CD8-positive, alpha-beta memory T cell (primary cell): Measurements from ENCODE around the gene CCDC88C. TPM values are rescaled to one million over a fixed set of nuclear protein-coding genes. Genes with fewer than 3 reads are reported as not detected.
A peak's percentile ranks its signal among the peaks of the same experiment; 100 is the strongest.

ENCODE experiments used
- CTCF ChIA-PET: fragments of 350-600 bp; sonication (Branson Sonifier 250); formaldehyde crosslinking; loops from one replicate; lab custom pipeline; 2021; ENCODE audit warnings: antibody characterized with exemption; lab: Charles Lee
- POLR2A ChIA-PET: fragments of 350-600 bp; sonication (Branson Sonifier 250); formaldehyde crosslinking; loops from one replicate; lab custom pipeline; 2021; ENCODE audit warnings: antibody characterized with exemption; lab: Charles Lee
- DNase-seq, 5 donors: peaks; one replicate each; pipeline versions ENCODE4 v3.0.0 to v3.0.0-alpha.2; 2020 to 2022; ENCODE audit warnings: mixed read lengths in 1 of 5
- H3K27ac ChIP-seq: one replicate; pipeline ENCODE4 v1.7.0; 2013; ENCODE audit warnings: low read depth, mild to moderate bottlenecking, low read length, moderate library complexity
- H3K27me3 ChIP-seq: 2 replicates; pipeline ENCODE4 v1.7.0; 2013; ENCODE audit warnings: low read length, mild to moderate bottlenecking; ENCODE audit not compliant: insufficient read depth, poor library complexity, severe bottlenecking
- H3K36me3 ChIP-seq: 2 replicates; pipeline ENCODE4 v1.7.0; 2013; ENCODE audit warnings: mild to moderate bottlenecking, low read length, moderate library complexity; ENCODE audit not compliant: insufficient read depth
- H3K4me1 ChIP-seq: 2 replicates; pipeline ENCODE4 v1.7.0; 2013; ENCODE audit warnings: mild to moderate bottlenecking, low read length, moderate library complexity; ENCODE audit not compliant: insufficient read depth
- H3K4me3 ChIP-seq: 2 replicates; pipeline ENCODE4 v1.7.0; 2013; ENCODE audit warnings: mild to moderate bottlenecking, low read length
- H3K9me3 ChIP-seq: 2 replicates; pipeline ENCODE4 v1.7.0; 2013; ENCODE audit warnings: mild to moderate bottlenecking, low read length
- H3K27ac Mint-ChIP-seq, 8 donors: one replicate each; pipeline ENCODE4 v1.8.0; 2020 to 2021; ENCODE audit warnings: mixed read lengths in 8 of 8, mild to moderate bottlenecking in 6 of 8, inconsistent platforms in 3 of 8, moderate library complexity in 3 of 8
- H3K27me3 Mint-ChIP-seq, 2 donors: one replicate each; pipeline ENCODE4 v1.8.0; 2020 to 2021; ENCODE audit warnings: mixed read lengths in 2 of 2, mild to moderate bottlenecking in 1 of 2, moderate library complexity in 1 of 2
- H3K36me3 Mint-ChIP-seq, 3 donors: one replicate each; pipeline ENCODE4 v1.8.0; 2020 to 2021; ENCODE audit warnings: mixed read lengths in 3 of 3, inconsistent platforms in 1 of 3, mild to moderate bottlenecking in 1 of 3
- H3K4me1 Mint-ChIP-seq, 3 donors: one replicate each; pipeline ENCODE4 v1.8.0; 2020 to 2021; ENCODE audit warnings: mixed read lengths in 3 of 3, inconsistent platforms in 1 of 3, mild to moderate bottlenecking in 1 of 3
- H3K4me3 Mint-ChIP-seq, 7 donors: one replicate each; pipeline ENCODE4 v1.8.0; 2020 to 2021; ENCODE audit warnings: mixed read lengths in 7 of 7, mild to moderate bottlenecking in 6 of 7, moderate library complexity in 4 of 7, inconsistent platforms in 2 of 7
- H3K9me3 Mint-ChIP-seq, 5 donors: one replicate each; pipeline ENCODE4 v1.8.0; 2020 to 2022; ENCODE audit warnings: mixed read lengths in 5 of 5, mild to moderate bottlenecking in 3 of 5, moderate library complexity in 2 of 5, inconsistent platforms in 1 of 5
- polyA plus RNA-seq: library from polyadenylated mRNA; unstranded; fragments of 300-500 nt; fragmentation: Illumina TruSeq; gene quantifications from one replicate; pipeline ENCODE4 v1.2.3, GENCODE V29; 2021
- total RNA-seq, 2 experiments: library from RNA; stranded (reverse); gene quantifications; one replicate each; pipeline ENCODE4 v1.2.3, GENCODE V29; 2021

Gene CCDC88C
- total and polyA plus RNA-seq, 3 experiments from 2014 or later = 42.3 to 74.1 (median 71.7) TPM

DNA sequence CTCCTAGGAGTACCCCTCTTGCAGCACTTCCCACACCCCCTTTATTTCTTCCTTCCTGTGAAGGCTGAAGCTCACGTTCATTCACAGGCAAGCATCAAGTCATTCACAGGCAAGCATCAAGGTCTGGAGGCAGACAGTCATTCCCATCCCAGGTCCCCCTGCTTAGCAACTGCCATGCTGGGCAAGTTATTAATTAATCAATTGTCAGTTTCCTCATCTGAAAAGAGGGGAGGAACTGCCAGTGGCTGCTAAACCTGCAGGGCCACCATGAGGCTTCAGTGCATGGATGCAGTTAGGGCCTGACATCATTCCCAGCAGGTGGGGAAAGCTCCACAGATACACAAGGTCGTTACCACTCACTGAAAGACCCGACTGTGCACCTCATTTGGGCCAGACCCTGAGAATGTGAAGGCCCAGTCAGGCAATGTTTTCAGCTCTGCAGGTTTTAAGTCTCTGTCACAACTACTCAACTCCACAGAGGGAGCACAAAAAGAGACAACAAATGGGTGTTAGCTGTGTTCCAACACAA lies 88.1 kb downstream of the CCDC88C start:
- Mint-ChIP-seq H3K4me3 (peak overlapping the region in 2 of 7 donors; percentile 20 to 80), H3K36me3 (peaks cover 0 to 97% (median 5%) of the 10 kb centered on the region in 3 donors), H3K4me1 (peaks cover 78 to 97% (median 96%) of the 10 kb centered on the region in 3 donors), H3K27ac (peak overlapping the region; percentile 72 to 98 (median 93)), H3K9me3 (no peaks in the 10 kb centered on the region), H3K27me3 (peaks cover 0 to 8% of the 10 kb centered on the region in 2 donors)
- no peak for DNase-seq
- POLR2A ChIA-PET = interaction anchor here (1.2 kb wide), 1 partner anchor 9 kb away, joined by 3 read pairs; no protein-coding TSS in a partner anchor
- Histone ChIP-seq H3K9me3 (no peaks in the 10 kb centered on the region), H3K27me3 (no peaks in the 10 kb centered on the region), H3K27ac (no peak overlapping the region), H3K4me3 (no peak overlapping the region), H3K4me1 (peaks cover 93% of the 10 kb centered on the region), H3K36me3 (peaks cover 38% of the 10 kb centered on the region)
- CTCF ChIA-PET = interaction anchor here (0.9 to 3.0 kb wide), 7 partner anchors 16 to 92 kb away, joined by 3 to 11 read pairs (median 4); partner anchors contain the start of gene CCDC88C

DNA sequence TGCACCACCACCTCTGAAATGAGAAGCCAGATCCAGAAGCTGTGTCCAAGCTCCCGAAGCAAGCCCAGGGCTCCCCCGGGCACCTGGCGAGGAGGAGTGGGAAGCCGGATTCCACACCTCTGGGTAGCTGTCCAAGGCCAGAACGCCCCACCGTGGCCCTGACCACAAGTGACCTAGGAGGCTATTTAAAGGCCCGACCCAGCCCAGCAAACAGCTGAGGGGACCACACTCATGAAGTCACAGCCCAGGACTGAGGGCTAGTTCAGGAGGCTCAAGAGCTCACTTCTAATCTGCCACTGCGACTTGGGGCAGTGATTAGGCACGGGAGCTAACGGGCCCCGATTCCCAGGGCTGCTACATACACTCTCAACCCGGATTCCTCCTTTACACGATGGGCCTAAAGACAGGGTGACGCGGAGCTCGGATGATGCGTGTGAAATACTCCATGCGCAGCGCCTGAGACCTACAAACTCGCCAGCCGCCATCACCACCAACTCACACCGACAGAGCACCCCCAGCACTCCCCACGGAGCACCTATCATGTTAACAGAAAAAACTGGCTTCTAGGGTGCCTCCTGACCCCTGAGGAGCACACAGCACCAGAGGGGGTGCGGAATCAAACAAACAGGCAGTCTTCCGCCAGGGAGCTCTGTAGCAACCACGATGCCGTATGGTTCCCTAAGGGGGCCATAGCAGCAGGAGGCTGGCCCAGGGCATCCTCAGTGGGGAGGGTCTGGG lies 89.1 kb downstream of the CCDC88C start:
- POLR2A ChIA-PET = no interaction called here
- H3K36me3 ChIP-seq = peaks cover 36% of the 10 kb centered on the region
- H3K27ac ChIP-seq = no peak overlapping the region
- H3K9me3 Mint-ChIP-seq = no peaks in the 10 kb centered on the region
- no peak overlapping the region for H3K4me3 ChIP-seq
- no peak overlapping the region for H3K4me3 Mint-ChIP-seq
- no peak for DNase-seq
- CTCF ChIA-PET = interaction anchor here (1.1 to 1.9 kb wide), 5 partner anchors 15 to 93 kb away, joined by 3 to 8 read pairs (median 6); partner anchors contain the start of gene CCDC88C
- H3K27ac Mint-ChIP-seq = peak overlapping the region; percentile 78 to 98 (median 92)
- peaks cover 86 to 99% (median 99%) of the 10 kb centered on the region in 3 donors for H3K4me1 Mint-ChIP-seq
- no peaks in the 10 kb centered on the region for H3K27me3 ChIP-seq
- H3K27me3 Mint-ChIP-seq = peaks cover 0 to 8% of the 10 kb centered on the region in 2 donors
- H3K36me3 Mint-ChIP-seq = peaks cover 0 to 98% (median 5%) of the 10 kb centered on the region in 3 donors
- H3K4me1 ChIP-seq = peaks cover 97% of the 10 kb centered on the region
- no peaks in the 10 kb centered on the region for H3K9me3 ChIP-seq

DNA sequence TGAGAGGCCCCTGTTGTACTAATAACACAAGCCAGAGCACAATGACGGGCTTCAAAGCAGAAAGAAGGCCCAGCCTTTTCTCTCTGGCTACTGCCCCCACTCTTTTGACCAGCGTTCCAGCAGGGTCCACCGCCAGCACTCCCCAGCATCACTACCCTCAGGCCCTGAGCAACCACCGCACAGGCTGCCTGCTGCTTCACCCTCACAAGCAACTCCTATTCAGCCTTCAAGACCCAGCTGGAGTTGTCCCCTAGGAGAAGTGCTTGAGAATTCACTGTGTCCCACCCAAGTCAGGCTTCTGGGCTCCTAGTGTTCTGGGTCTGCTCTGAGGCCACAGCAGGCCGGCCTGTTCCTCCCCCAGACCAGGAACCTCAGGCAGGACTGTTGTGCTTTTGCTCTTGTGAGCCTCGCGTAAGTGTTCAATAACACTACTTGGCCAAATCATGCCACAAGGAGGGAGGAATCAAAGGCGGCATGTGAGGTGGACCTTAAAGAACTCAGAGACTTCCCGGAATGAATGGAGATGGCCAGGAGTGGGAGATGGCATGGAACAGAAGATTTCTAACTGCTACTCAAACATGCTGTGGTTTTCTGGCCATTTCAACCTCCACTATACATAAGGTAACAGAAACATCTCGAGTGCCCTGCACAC lies 89.8 kb downstream of the CCDC88C start:
- peaks cover 36% of the 10 kb centered on the region for H3K36me3 ChIP-seq
- ChIA-PET POLR2A (interaction anchor here (1.3 kb wide), 1 partner anchor 14 kb away, joined by 5 read pairs; no protein-coding TSS in a partner anchor), CTCF (interaction anchor here (1.6 to 5.3 kb wide), 4 partner anchors 22 to 90 kb away, joined by 5 to 52 read pairs (median 8); partner anchors contain the start of gene CCDC88C)
- no peaks in the 10 kb centered on the region for H3K27me3 ChIP-seq
- Mint-ChIP-seq H3K9me3 (no peaks in the 10 kb centered on the region), H3K27ac (peak overlapping the region; percentile 73 to 98 (median 87)), H3K36me3 (peaks cover 0 to 97% (median 7%) of the 10 kb centered on the region in 3 donors), H3K4me1 (peaks cover 87 to 98% (median 98%) of the 10 kb centered on the region in 3 donors), H3K4me3 (no peak overlapping the region), H3K27me3 (peaks cover 0 to 8% of the 10 kb centered on the region in 2 donors)
- peaks cover 97% of the 10 kb centered on the region for H3K4me1 ChIP-seq
- no peak overlapping the region for H3K27ac ChIP-seq
- H3K4me3 ChIP-seq = no peak overlapping the region
- no peak for DNase-seq
- no peaks in the 10 kb centered on the region for H3K9me3 ChIP-seq

DNA sequence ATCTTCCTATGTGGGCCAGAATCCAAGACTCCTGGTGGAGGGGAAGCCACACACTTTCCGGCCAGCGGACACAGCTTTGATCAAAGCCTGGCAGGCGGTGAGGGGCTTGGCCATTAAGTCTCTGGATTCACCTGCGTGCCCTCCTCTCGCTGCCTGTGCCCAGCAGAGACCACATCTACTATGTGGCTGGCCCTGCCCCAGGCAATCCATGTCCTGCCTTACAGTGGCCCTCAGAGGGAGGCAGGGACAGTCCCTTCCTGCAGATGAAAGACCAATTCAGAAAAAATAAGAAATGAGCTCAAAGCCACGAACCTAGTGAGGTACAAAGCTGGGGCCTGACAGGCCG lies 90.4 kb downstream of the CCDC88C start:
- Histone ChIP-seq H3K36me3 (peaks cover 37% of the 10 kb centered on the region), H3K27ac (no peak overlapping the region), H3K9me3 (no peaks in the 10 kb centered on the region), H3K4me1 (peaks cover 97% of the 10 kb centered on the region), H3K4me3 (no peak overlapping the region), H3K27me3 (no peaks in the 10 kb centered on the region)
- peak overlapping the region in 2 of 7 donors; percentile 12 to 73 for H3K4me3 Mint-ChIP-seq
- H3K27me3 Mint-ChIP-seq = peaks cover 0 to 8% of the 10 kb centered on the region in 2 donors
- no peak for DNase-seq
- ChIA-PET POLR2A (interaction anchor here (1.3 kb wide), 1 partner anchor 15 kb away, joined by 5 read pairs; no protein-coding TSS in a partner anchor), CTCF (interaction anchor here (1.6 to 5.3 kb wide), 5 partner anchors 23 to 91 kb away, joined by 4 to 52 read pairs (median 8); partner anchors contain the start of gene CCDC88C)
- peak overlapping the region; percentile 55 to 98 (median 88) for H3K27ac Mint-ChIP-seq
- H3K4me1 Mint-ChIP-seq = peaks cover 82 to 98% (median 96%) of the 10 kb centered on the region in 3 donors
- H3K36me3 Mint-ChIP-seq = peaks cover 0 to 96% (median 7%) of the 10 kb centered on the region in 3 donors
- no peaks in the 10 kb centered on the region for H3K9me3 Mint-ChIP-seq

DNA sequence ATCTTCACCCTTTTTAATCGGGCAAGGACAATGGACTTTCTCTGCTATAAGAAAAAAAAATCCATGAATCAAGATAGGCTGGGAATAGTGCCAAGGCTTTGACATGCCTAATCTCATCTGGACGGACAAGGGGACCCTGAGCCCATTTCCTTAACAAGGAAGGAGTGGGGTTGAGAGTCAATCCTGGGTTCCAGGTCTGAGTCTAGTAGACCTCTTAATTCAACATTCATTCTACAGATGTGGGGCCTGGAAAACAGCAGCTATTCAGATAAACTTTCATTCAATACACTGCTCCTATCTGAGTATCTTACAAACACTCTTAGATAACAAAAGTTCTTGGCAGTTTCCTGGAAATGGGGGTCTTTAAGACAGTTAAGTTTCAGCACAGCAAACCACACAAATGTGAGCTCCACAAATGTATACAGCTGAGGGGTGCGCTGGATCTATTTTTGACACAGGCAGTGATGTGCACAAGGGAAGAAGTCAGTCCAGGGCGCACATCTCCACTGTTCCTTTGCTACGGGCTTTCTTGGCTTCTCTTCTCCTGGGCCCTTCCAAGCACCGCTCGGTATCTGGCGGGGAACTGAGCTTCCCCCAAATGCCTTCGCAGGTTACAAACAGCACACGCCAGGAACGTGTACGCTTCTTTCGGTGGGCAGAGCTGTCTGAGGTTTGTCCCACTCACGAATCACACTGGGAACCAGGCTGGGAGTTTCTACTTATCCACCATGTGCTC lies 90.9 kb downstream of the CCDC88C start:
- Mint-ChIP-seq H3K4me3 (peak overlapping the region in 1 of 7 donors; percentile 73), H3K4me1 (peaks cover 80 to 98% (median 95%) of the 10 kb centered on the region in 3 donors)
- POLR2A ChIA-PET = interaction anchor here (1.3 kb wide), 1 partner anchor 15 kb away, joined by 5 read pairs; no protein-coding TSS in a partner anchor

DNA sequence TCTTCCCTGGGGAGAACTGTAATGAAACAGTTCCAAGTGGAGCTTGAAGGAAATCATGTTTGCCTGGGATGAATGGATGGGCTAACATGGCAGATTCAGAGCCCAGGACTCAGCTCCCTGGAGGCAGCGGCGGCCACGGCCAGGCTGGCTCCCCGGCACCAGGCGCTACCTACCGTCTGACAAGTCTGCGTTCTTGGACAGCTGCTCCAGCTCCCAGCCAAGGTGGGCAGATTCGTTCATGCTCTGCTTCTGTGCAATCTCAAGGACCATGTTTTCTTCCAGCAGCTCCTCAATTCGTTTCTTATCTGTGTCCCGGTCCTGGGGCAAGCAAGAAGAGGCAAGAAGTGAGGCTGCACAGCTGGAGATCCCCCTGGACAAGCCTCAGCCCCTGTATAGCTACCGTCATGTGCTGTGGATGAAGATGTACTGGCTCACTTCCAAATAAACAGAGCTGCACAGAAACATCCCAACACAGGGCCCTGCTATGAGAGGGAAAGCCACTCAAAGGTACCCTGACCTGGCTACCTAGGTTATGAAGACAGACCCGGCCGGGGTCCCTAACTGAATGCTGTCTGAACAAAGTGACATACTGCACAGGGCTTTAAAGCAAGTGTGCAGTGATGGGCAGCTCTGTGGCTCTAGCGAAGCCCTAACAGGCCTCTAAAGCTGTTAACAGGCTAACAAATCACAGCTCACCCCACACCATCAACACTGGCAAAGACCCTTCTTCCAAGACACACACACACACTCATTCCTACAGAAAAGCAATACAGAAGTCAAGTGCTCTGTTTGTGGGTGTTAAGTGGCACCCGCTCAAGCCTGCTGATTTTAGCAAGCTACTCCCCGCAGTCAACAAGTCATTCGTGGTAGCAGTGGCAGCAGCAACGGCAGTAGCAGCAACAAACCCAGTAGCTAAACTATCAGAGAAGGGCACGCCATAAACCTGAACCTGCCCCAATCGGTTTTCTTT lies 92.7 kb downstream of the CCDC88C start:
- POLR2A ChIA-PET = interaction anchor here (1.6 to 4.0 kb wide), 4 partner anchors 9 to 94 kb away, joined by 5 to 21 read pairs (median 8); partner anchors contain the start of gene CCDC88C
- Histone ChIP-seq H3K4me3 (peak overlapping the region; percentile 32), H3K36me3 (peaks cover 58% of the 10 kb centered on the region), H3K27me3 (no peaks in the 10 kb centered on the region), H3K27ac (peak overlapping the region; percentile 83), H3K9me3 (no peaks in the 10 kb centered on the region), H3K4me1 (peaks cover 95% of the 10 kb centered on the region)
- CTCF ChIA-PET = interaction anchor here (0.7 to 5.3 kb wide), 21 partner anchors 8 to 148 kb away, joined by 3 to 109 read pairs (median 6); partner anchors contain the start of gene CCDC88C
- H3K36me3 Mint-ChIP-seq = peaks cover 0 to 98% (median 3%) of the 10 kb centered on the region in 3 donors
- H3K4me1 Mint-ChIP-seq = peaks cover 67 to 89% (median 86%) of the 10 kb centered on the region in 3 donors
- peaks cover 0 to 4% of the 10 kb centered on the region in 2 donors for H3K27me3 Mint-ChIP-seq
- peak overlapping the region; percentile 32 to 92 (median 82) for H3K4me3 Mint-ChIP-seq
- no peaks in the 10 kb centered on the region for H3K9me3 Mint-ChIP-seq
- DNase-seq = peak in 1 of 5 donors; percentile 40
- peak overlapping the region; percentile 97 to 99 (median 98) for H3K27ac Mint-ChIP-seq

More for the DNA sequence above, 90.9 kb downstream of the CCDC88C start:
- H3K36me3 Mint-ChIP-seq = peaks cover 0 to 97% (median 5%) of the 10 kb centered on the region in 3 donors
- no peaks in the 10 kb centered on the region for H3K9me3 Mint-ChIP-seq
- Histone ChIP-seq H3K27me3 (no peaks in the 10 kb centered on the region), H3K27ac (no peak overlapping the region), H3K4me3 (no peak overlapping the region), H3K36me3 (peaks cover 43% of the 10 kb centered on the region), H3K4me1 (peaks cover 97% of the 10 kb centered on the region), H3K9me3 (no peaks in the 10 kb centered on the region)
- H3K27me3 Mint-ChIP-seq = peaks cover 0 to 8% of the 10 kb centered on the region in 2 donors
- DNase-seq = no peak
- CTCF ChIA-PET = interaction anchor here (1.6 to 5.3 kb wide), 6 partner anchors 15 to 92 kb away, joined by 4 to 109 read pairs (median 6); partner anchors contain the start of gene CCDC88C
- H3K27ac Mint-ChIP-seq = peak overlapping the region; percentile 78 to 99 (median 98)
